ENCODE measurements around the gene TBC1D24. TPM values are rescaled to one million over a fixed set of nuclear protein-coding genes. Genes with fewer than 3 reads are reported as not detected.

TBC1D24 gene
- total RNA-seq, 1 donor from 2014 or later: 15.4 TPM

DNA sequence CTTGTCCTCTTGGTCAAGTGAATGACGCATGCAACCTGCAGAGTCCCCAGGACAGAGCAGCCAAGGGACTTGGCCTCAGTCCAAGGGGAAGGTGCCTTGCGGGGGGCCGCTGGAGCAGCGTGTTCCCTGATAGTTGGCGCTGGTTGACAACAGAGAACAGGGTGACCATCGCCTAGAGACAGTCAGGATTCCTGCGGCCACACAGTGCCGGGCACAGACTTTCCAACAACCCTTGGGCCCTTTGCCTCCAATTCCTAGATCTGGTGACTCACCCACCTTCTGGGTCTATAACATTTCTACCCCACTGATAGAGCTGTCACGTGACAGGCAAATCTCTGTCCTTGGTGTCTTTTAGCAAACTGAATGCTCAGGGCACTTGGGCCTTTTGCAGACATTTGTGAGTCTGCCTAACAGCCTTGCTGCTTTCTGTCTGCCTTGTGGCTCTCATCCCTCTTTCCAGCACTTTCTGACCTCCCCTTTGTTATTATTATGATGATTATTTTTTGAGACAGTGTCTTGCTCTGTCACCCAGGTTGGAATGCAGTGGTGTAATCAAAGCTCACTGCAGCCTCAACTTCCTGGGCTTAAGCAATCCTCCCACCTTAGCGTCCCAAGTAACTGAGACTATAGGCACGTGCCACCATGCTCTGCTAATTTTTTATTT is 26.9 kb upstream of the TBC1D24 start:
- DNase-seq (no peak), ATAC-seq (no peak)
- intact Hi-C loops (cut with micrococcal nuclease): no loop called here

DNA sequence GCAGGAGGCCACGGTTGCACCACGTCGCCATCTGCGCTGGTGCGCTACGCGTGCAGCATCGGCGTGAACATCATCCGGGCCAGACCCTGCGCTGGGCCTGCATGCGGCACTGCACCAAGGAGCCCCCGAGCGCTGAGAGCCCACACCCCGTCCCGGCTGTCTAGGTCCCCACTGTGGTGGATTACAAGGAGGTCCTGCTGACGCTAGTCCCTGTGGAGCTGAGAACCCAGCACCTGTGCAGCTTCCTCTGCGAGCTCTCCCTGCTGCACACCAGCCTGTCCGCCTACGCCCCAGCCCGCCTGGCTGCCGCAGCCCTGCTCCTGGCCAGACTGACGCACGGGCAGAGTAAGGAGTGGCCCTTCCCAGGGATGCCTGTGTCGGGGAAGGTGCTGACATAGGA is 25.8 kb upstream of the TBC1D24 start:
- no peak for ATAC-seq
- intact Hi-C loops (cut with micrococcal nuclease): no loop called here
- DNase-seq: no peak

DNA sequence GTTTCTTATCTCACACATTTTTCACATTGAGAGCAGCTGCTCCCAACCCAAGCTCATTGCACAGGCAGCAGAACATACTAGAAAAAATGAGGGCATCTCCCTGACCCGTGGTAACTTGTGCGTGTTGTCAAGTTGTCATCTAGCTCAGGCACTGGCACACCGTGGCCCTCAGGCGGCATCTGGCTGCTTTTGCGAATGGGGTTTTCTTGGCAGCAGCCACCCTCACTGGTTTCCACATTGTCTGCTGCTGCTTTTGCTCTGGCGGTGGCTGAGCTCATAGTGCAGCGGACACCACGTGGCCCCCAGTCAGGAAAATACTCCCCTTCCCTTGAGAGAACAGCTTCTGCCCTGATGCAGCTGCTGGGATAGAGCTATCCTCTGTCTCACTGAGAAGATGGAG is 24.4 kb upstream of the TBC1D24 start:
- intact Hi-C loops (cut with micrococcal nuclease): no loop called here
- ATAC-seq: no peak

DNA sequence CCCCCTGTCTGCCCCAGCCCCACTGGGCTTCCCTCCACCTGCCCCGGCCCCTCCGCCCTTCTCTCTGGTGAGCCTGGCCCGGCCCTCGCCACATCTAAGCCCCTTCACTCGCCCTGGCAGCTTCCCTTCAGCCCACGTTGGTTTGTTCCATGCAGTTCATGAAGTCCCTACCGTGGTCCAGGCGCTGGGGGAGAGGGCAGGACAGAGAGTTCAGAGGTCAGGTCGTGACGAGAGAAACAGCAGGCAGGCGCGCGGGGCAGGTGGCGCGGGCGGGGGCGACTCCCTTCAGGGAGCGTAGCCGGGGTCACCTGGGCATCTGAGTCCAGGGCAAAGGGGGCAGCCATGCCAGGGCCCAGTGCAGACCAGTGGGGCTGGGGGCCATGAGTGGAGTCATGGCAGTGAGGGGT is 23.9 kb upstream of the TBC1D24 start:
- no peak for DNase-seq
- intact Hi-C loops (cut with micrococcal nuclease): no loop called here
- ATAC-seq: no peak

More for the DNA sequence above, 24.4 kb upstream of the TBC1D24 start:
- no peak for DNase-seq

DNA sequence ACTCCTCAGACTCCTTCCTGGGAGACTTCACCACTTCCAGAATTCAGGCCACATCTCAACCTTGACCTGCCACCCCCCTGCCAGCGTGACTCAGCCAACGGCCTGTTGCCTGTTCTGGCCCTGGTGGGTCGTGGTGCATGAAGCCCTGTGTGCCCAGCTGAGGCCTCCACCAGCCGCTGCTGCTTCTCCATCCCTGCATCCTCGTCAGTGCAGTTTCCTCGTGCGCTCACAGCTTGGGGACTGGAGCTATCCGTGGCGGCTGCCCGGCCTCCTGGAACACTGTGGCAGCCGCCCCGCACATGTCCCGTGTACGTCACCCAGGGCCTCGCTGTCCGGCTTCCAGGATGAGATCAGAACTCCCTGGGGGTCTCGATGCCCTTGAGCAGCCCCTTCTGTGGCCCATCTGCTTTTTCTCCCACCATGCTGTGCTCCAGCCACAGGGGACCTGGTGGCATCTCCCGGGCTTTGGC is 23.0 kb upstream of the TBC1D24 start:
- ATAC-seq (no peak), DNase-seq (no peak)
- intact Hi-C loops (cut with micrococcal nuclease): no loop called here

DNA sequence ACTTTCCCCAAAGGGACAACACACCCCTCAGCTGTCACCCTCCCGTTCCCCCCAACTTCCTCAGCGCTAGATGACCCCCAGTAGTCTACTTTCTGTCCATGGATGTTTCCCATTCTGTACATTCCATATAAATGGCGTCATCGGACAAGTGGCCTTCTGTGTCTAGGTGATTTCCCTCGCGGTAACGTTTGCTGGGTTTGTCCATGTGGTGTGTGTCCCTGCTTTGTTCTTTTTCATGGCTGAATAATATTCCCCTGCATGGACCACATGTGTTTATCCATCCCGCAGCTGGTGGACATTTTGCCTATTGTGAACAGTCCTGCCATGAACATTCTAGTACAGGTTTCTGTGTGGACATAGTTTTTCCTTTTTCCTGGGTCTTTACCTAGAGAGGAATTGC is 22.3 kb upstream of the TBC1D24 start:
- DNase-seq: no peak
- no peak for ATAC-seq
- intact Hi-C loops (cut with micrococcal nuclease): no loop called here

DNA sequence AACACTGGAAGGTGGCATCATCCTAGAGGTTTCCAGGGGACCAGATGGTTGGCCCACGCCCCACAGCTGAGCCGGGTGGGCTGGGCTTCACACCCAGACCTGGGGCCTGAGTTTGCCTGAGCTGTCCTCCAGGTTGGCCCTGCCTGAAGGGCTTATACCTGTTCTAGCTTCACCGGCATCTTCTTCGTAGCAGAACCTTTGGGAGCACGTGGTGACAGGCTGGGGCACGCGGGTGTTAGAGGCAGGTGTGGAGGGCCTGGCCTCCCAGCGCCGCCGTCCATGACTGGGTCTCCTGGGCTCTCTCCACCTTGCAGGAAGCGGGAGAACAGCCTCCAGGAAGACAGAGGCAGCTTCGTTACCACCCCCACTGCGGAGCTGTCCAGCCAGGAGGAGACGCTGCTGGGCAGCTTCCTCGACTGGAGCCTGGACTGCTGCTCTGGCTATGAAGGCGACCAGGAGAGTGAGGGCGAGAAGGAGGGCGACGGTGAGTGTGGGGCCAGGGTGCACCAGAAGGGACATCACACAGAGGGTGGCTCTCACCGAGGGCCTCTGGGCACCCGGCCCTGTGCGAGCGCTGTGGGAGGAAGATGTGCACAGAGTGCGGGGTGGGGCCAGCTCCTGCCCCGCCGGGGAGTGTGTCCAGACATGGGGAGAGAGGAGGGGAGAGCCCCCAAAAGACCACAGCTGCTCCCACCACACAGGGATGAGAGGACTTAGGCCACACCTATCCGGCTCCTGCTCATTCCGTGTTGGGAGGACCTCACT is 19.7 kb upstream of the TBC1D24 start:
- intact Hi-C loops (cut with micrococcal nuclease): no loop called here
- DNase-seq (no peak), ATAC-seq (no peak)

DNA sequence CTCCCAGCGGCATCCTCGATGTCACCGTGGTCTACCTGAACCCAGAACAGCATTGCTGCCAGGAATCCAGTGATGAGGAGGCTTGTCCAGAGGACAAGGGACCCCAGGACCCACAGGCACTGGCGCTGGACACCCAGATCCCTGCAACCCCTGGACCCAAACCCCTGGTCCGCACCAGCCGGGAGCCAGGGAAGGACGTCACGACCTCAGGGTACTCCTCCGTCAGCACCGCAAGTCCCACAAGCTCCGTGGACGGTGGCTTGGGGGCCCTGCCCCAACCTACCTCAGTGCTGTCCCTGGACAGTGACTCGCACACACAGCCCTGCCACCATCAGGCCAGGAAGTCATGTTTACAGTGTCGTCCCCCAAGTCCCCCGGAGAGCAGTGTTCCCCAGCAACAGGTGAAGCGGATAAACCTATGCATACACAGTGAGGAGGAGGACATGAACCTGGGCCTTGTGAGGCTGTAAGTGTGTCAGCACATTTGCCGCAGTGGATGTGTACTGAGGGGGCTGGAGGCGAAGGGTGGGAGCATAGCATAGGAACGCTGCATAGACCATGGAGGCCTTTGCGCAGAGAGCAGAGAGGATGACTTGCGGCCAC is 18.3 kb upstream of the TBC1D24 start:
- ATAC-seq (no peak), DNase-seq (no peak)
- intact Hi-C loops (cut with micrococcal nuclease): no loop called here

DNA sequence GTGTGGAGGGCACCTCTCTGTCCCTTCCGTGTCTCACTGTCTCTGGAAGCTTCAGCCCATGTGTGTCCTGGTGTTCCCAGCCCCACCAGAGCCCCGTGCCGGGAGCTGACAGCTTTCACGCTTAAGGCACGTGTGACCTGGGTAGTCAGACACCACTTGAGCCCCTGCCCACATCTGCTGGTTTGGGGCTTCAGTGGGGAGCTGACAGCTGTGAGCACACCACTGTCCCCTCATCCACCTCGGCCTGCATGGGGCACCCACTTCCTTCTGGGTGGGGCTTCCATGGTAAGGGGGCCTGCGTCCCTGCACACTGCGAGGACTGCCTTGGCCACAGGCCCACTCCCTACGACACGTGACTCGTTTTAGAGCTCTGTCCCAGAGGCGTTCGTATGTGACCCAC is 17.7 kb upstream of the TBC1D24 start:
- DNase-seq: no peak
- intact Hi-C loops (cut with micrococcal nuclease): no loop called here
- ATAC-seq: no peak

DNA sequence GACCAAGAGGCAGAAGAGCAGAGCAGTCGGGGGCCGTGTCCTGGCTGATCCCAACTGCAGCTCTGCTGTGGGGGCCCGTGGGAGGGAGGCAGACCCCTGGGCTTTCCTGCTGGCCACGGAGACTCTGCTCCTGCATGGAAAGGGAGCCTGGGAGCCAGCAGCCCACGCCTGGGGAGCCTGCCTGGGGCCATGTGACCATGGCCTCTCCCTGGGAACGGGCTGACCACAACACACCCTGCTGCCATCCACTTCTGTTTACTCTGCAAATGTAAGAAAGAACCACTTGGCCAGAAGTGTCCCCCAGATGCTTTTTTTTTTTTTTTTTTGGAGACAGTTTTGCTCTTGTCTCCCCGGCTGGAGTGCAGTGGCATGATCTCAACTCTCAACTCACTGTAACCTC is 17.0 kb upstream of the TBC1D24 start:
- intact Hi-C loops (cut with micrococcal nuclease): no loop called here
- no peak for DNase-seq
- no peak for ATAC-seq

DNA sequence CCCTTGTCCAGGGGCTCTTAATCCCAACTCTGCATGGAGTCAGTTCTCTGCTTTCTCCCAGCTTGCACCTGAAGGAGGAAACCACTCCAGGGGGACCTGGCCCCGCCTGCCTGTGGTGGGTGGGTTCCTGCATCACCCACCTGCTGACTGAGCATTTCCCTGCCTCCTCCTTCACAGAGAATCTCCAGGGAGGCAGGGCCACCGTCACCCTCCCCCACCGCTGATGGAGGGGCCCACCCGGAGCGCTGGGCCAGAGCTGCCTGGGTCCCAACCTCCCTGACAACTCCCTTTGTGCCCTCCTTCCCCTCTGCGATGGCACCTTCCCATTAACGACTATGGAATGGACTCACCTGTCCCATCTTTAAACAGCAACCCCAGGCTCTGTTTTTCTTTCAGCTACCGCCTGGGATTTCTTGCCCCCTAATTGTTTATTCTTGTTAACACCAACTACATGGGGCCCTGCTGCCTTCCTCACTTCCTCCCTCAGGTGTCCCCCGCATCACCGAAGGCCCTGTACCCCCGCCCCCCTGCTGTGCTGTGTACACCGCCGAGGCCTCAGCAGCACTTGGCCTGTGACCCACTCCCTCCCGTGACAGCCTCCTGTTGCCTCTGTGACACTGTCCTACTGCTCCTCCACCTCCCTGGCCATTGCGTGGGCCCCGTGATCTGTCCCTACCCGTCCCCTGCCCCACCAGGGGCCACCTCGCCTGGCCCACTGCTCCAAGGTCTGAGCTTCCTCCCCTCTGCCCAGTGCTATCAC is 15.9 kb upstream of the TBC1D24 start:
- ATAC-seq (peak; percentile 2), DNase-seq (no peak)
- intact Hi-C loops (cut with micrococcal nuclease): no loop called here

DNA sequence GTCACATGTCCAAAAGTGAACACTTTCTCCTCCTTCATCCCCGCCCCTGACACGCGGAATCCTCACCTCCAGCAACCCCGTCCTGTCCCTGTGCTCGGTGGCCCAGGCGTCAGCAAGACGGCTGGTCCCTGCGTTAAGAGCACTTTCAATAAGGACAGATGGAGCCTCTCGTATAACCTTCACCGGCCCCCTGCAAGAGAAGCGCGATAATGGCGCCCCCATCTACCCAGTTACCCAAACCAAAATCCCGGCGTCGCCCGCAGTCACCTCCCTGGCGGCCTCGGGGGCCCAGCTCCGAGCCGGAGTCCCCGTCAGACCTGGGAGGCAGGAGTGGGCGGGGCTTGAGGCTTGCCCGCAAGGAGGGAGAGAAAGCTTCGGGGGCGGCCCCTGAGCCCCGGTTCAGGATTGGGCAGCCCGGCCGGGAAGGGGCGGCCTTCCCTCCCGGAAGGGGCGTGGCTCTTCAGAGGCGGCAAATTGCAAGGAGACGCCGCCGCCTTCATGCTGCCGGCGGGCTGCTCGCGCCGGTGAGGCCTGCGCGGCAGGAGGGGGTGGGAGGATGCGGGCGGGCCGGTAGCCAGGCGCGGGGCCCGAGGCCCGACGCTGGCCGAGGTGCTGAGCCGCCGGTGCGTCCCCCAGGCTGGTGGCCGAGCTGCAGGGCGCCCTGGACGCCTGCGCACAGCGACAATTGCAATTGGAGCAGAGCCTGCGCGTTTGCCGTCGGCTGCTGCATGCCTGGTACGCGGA is 15.1 kb upstream of the TBC1D24 start, which contains the start of gene TEDC2:
Gene TEDC2, plus strand, starts transcription at position 463 of the 744 bp plus-strand sequence. Its CDS starts 36 bp downstream, at position 499.
- ATAC-seq (peak; percentile 99), DNase-seq (peak; percentile 99)
- intact Hi-C loops (cut with micrococcal nuclease): no loop called here

DNA sequence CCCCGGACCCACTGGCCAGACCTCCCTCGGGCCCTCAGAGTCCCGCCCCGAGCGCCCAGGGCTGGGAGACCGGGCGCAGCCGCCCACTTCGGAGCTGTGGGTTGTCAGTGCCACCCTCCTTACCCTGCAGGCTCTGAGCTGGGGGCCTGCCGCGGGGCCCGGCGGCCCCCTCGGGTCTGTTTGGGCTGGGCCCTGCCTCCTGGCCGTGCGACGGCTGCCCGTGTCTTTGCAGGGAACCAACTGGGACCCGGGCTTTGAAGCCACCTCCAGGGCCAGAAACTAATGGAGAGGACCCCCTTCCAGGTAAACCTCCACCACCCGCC is 14.6 kb upstream of the TBC1D24 start:
- DNase-seq (no peak), ATAC-seq (no peak)
- intact Hi-C loops (cut with micrococcal nuclease): no loop called here

DNA sequence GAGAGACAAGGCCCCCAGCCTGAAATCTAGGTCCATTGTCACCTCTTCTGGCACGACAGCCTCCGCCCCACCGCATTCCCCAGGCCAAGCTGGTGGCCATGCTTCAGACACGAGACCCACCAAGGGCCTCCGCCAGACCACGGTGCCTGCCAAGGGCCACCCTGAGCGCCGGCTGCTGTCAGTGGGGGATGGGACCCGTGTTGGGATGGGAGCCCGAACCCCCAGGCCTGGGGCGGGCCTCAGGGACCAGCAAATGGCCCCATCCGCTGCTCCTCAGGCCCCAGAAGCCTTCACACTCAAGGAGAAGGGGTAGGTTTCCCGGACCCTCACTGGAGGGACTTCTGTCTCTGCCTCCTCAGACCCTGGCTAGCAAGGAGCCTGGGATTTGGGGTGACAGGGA is 14.0 kb upstream of the TBC1D24 start:
- ATAC-seq (no peak), DNase-seq (no peak)
- intact Hi-C loops (cut with micrococcal nuclease): no loop called here

DNA sequence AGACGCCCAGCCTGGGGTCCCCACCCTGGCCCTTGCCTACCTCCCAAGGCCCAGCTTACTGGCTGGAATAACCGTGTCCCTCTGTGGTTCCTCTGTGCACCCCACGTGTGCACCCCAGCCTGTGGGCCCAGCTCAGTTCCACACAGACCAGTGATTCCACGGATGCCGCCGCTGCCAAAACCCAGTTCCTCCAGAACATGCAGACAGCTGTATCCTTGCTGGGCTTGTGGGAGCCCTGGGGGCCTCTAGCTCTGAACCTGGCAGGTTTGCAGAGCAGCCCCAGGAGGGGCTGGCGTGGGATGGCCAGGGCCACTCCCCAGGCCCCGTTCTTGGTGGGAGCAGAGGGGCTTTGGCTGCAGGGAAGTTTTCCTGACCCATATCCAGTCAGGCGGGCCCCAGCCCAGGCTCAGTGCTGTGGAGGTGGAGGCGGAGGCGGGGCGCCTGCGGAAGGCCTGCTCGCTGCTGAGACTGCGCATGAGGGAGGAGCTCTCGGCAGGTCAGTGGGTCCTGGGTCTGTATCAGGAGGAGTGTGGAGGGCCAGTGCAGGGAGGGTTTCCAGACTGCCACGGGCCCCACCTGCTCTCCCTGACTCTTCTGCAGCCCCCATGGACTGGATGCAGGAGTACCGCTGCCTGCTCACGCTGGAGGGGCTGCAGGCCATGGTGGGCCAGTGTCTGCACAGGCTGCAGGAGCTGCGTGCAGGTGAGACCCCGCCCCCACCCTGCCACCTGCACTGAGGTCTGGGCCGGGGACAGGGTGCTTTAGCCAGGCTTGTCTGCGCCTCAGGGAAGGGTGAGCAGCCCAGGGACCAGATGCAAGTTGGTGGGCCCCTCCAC is 12.7 kb upstream of the TBC1D24 start:
- DNase-seq (no peak), ATAC-seq (no peak)
- intact Hi-C loops (cut with micrococcal nuclease): no loop called here

DNA sequence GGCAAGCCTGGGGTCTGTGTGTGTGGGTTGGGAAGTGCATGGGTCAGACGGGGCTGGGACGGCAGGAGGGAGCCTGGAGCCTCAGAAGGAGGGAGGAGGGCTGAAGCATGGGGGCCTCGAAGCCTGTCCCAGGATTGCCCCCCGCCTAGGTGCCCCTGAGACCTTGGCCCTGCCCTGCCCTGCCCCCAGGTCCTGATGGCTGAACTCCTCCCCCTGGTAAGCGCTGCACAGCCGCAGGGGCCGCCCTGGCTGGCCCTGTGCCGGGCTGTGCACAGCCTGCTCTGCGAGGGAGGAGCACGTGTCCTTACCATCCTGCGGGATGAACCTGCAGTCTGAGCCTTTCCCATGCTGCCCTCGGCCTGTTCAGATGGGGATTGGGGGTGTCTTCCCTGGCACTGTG is 10.6 kb upstream of the TBC1D24 start:
- intact Hi-C loops (cut with micrococcal nuclease): no loop called here
- DNase-seq: no peak
- no peak for ATAC-seq

DNA sequence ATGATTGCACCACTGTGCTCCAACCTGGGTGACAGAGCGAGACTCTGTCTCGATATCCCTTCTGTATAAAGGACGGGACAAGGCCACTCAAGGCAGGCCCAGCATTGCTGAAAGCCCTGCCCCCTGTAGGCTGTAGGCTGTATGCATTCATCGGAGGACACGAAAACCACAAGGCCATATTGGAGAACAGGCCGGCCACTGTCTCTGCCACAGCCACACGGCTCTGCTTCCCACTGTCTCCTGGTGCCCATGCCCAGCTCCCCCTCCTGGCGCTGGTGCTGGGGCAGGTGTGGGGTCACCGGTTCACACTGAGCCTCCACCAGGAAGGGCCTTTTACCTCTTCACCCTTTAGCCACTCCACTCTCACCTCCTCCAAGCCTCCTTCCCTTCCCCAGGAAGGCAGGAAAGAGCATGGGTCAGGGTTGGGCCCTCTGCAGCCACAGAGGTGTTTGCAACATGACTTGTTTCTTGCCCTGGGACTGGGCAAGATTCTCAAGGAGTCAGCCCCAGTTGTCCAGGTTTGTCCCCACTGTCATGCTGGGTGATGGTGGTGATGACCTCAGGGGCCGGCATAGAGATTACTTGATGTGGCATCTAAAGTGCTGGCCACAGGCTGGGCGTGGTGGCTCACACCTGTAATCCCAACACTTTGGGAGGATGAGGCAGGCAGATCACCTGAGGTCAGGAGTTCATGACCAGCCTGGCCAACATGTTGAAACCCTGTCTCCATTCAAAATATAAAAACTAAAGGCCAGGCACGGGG is 9.1 kb upstream of the TBC1D24 start:
- DNase-seq (no peak), ATAC-seq (no peak)
- intact Hi-C loops (cut with micrococcal nuclease): no loop called here
